Measurements from ENCODE around the gene RPS6KA6.

- TF ChIP-seq POLR2A (IDR thresholded peaks at IDR 0.05) (no peak), CTCF (IDR thresholded peaks at IDR 0.05) (no peak), EP300 (IDR thresholded peaks at IDR 0.05; ENCODE audit: low read depth) (no peak), POLR2AphosphoS5 (IDR thresholded peaks at IDR 0.05) (no peak)
These were observed 28.9 kb upstream of the RPS6KA6 start for GRCh38 chrX:84216881-84217280.

Measured in transverse colon (tissue), 4 donors.